OCI-LY1 (cell line): Measurements from ENCODE around the gene SAMD8.
"Not testable (repeated sequence)": the region's sequence is repeated elsewhere in the genome, so short reads cannot be mapped to it uniquely, and the experiment has no call there.

Experiments used
- H2AFZ ChIP-seq: fragments of 200-600 bp; sonication (generic), shearing (Covaris generic); 2 replicates; pipeline ENCODE4 v1.6.0; 2014; ENCODE audit warnings: antibody characterized with exemption, mild to moderate bottlenecking, low read length
- H3F3A ChIP-seq: fragments of 200-600 bp; sonication (generic), shearing (Covaris generic); 2 replicates; pipeline ENCODE4 v1.6.0; 2014; ENCODE audit warnings: mild to moderate bottlenecking, antibody characterized with exemption, low read length, moderate library complexity; ENCODE audit not compliant: insufficient read depth
- H3K27ac ChIP-seq: fragments of 200-600 bp; sonication (generic); 2 replicates; pipeline ENCODE4 v1.5.1; 2014; ENCODE audit warnings: low read length, mixed run types, mild to moderate bottlenecking, low read depth; ENCODE audit not compliant: poor library complexity, severe bottlenecking
- H3K27me3 ChIP-seq: fragments of 200-600 bp; sonication (generic); 2 replicates; pipeline ENCODE4 v1.6.0; 2014; ENCODE audit warnings: antibody characterized with exemption, mild to moderate bottlenecking, low read length, moderate library complexity; ENCODE audit not compliant: insufficient read depth
- H3K36me3 ChIP-seq: fragments of 200-600 bp; sonication (generic); 2 replicates; pipeline ENCODE4 v1.6.1; 2014; ENCODE audit warnings: mild to moderate bottlenecking, antibody characterized with exemption, low read length, moderate library complexity, mixed read lengths; ENCODE audit not compliant: insufficient read depth
- H3K4me1 ChIP-seq: fragments of 200-600 bp; sonication (generic); 2 replicates; pipeline ENCODE4 v1.5.1; 2014; ENCODE audit warnings: mild to moderate bottlenecking, low read length, moderate library complexity; ENCODE audit not compliant: insufficient read depth, severe bottlenecking
- H3K4me2 ChIP-seq: fragments of 200-600 bp; sonication (generic), shearing (Covaris generic); 2 replicates; pipeline ENCODE4 v1.6.1; 2014; ENCODE audit warnings: low read length
- H3K4me3 ChIP-seq: fragments of 200-600 bp; sonication (generic); 2 replicates; pipeline ENCODE4 v1.5.1; 2014; ENCODE audit warnings: low read length, low read depth, mild to moderate bottlenecking, mixed read lengths; ENCODE audit not compliant: poor library complexity, severe bottlenecking
- H3K79me2 ChIP-seq: fragments of 200-600 bp; shearing (Covaris generic); 2 replicates; pipeline ENCODE4 v1.6.1; 2016; ENCODE audit warnings: mixed run types, low read length, mixed read lengths; ENCODE audit not compliant: insufficient read depth
- H3K9ac ChIP-seq: fragments of 200-600 bp; sonication (generic), shearing (Covaris generic); 2 replicates; pipeline ENCODE4 v1.6.1; 2014; ENCODE audit warnings: mild to moderate bottlenecking, low read length, mixed read lengths
- H3K9me2 ChIP-seq: fragments of 200-600 bp; sonication (generic), shearing (Covaris generic); 2 replicates; pipeline ENCODE4 v1.6.1; 2014; ENCODE audit warnings: low read depth, mild to moderate bottlenecking, low read length, mixed read lengths
- H3K9me3 ChIP-seq: fragments of 200-600 bp; shearing (Covaris generic); 2 replicates; pipeline ENCODE4 v1.6.1; 2014; ENCODE audit warnings: low read length, mixed read lengths
- H4K20me1 ChIP-seq: fragments of 200-600 bp; sonication (generic), shearing (Covaris generic); 2 replicates; pipeline ENCODE4 v1.6.0; 2016; ENCODE audit warnings: mild to moderate bottlenecking, low read length; ENCODE audit not compliant: insufficient read depth
- EZH2 ChIP-seq: fragments of 200-600 bp; sonication (generic), shearing (Covaris generic); IDR thresholded peaks from 2 replicates; pipeline ENCODE4 v1.8.0; 2017; ENCODE audit warnings: borderline replicate concordance, mixed run types, mild to moderate bottlenecking, antibody characterized with exemption, low read length, moderate library complexity, mixed read lengths
- TF ChIP-seq, protein P1 (sequence below): fragments of 200-600 bp; sonication (generic), shearing (Covaris generic); IDR thresholded peaks from 2 replicates; pipeline ENCODE4 v1.5.1; 2017; ENCODE audit warnings: mild to moderate bottlenecking, antibody characterized with exemption, low read length, moderate library complexity, mixed read lengths

Gene SAMD8

DNA sequence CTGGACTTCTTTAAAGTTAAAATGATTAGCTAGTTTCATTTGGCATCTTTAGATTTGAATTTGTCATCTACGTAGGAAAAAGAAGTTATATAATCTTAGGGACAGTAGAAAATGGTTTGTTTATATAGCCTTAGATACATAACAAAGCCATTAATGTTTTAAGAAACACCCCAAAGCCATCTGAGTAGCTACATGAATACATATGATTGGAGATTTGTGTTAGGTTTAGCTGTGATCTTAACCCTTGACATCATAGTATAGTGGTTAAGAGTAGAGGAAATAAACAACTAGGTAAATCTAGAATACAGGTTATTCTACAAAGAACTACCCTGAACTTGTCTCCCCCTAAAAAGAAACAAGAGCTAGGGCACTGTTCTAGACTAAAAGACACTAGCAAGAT lies 18.1 kb downstream of the SAMD8 start:
- Histone ChIP-seq H3K4me1 (peaks cover 50% of the 10 kb centered on the region), H3K4me3 (no peak overlapping the region), H3F3A (no peaks in the 10 kb centered on the region), H3K9me3 (no peaks in the 10 kb centered on the region), H3K4me2 (peak overlapping the region; percentile 20; the same call in 1 of the 2 replicates), H4K20me1 (no peaks in the 10 kb centered on the region), H3K79me2 (peaks cover 31% of the 10 kb centered on the region), H3K9me2 (no peaks in the 10 kb centered on the region), H3K27ac (peak overlapping the region; percentile 78), H2AFZ (no peak overlapping the region), H3K27me3 (no peaks in the 10 kb centered on the region), H3K9ac (no peak overlapping the region), H3K36me3 (peaks cover 17% of the 10 kb centered on the region)
- TF ChIP-seq EZH2 = no peak
- TF ChIP-seq, protein P1, sequence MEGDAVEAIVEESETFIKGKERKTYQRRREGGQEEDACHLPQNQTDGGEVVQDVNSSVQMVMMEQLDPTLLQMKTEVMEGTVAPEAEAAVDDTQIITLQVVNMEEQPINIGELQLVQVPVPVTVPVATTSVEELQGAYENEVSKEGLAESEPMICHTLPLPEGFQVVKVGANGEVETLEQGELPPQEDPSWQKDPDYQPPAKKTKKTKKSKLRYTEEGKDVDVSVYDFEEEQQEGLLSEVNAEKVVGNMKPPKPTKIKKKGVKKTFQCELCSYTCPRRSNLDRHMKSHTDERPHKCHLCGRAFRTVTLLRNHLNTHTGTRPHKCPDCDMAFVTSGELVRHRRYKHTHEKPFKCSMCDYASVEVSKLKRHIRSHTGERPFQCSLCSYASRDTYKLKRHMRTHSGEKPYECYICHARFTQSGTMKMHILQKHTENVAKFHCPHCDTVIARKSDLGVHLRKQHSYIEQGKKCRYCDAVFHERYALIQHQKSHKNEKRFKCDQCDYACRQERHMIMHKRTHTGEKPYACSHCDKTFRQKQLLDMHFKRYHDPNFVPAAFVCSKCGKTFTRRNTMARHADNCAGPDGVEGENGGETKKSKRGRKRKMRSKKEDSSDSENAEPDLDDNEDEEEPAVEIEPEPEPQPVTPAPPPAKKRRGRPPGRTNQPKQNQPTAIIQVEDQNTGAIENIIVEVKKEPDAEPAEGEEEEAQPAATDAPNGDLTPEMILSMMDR = no peak

GRCh38 chr10:75133701-75134100 lies 22.2 kb downstream of the SAMD8 start:
- H3K4me3 ChIP-seq, H3K9ac ChIP-seq, H3K27ac ChIP-seq, H2AFZ ChIP-seq, H3K4me2 ChIP-seq, H3K36me3 ChIP-seq, H3K9me3 ChIP-seq, H3K27me3 ChIP-seq, H3K9me2 ChIP-seq, H3F3A ChIP-seq, H4K20me1 ChIP-seq: not testable (repeated sequence)
- Histone ChIP-seq H3K79me2 (peaks cover 27% of the 10 kb centered on the region; the same call in 1 of the 2 replicates), H3K4me1 (peaks cover 37% of the 10 kb centered on the region)

DNA sequence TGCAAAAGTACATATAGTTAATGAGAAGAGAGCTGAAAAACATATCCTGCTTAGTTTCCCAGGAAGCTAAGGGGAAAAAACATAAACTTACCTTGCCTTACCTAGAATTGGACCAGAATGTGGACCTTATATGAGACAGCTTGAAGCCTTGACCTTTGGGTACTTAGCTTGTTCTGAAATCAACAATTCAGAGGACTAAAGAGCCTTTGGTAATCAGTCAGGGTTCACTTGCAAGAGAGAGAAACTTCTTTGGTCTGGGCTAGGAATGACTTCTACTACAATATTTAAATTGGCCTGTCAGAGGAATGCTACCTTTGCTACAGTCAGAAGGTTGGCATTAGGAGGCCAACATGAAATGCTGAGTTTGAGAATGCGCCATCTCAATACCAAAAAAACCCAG lies 24.9 kb downstream of the SAMD8 start:
- H3K9me2 ChIP-seq = no peaks in the 10 kb centered on the region
- 0 out of 2 replicates have a peak, but pooled peaks cover 3% of the 10 kb centered on the region for H4K20me1 ChIP-seq
- TF ChIP-seq, protein P1 = no peak
- no peak for TF ChIP-seq EZH2
- no peak overlapping the region for H3K9ac ChIP-seq
- no peaks in the 10 kb centered on the region for H3K27me3 ChIP-seq
- H3K36me3 ChIP-seq = peaks cover 9% of the 10 kb centered on the region; the same call in 1 of the 2 replicates
- H3K9me3 ChIP-seq = no peaks in the 10 kb centered on the region
- H3K27ac ChIP-seq = peak overlapping the region; percentile 4
- H3K4me2 ChIP-seq = no peak overlapping the region
- peaks cover 37% of the 10 kb centered on the region for H3K79me2 ChIP-seq
- H2AFZ ChIP-seq = no peak overlapping the region
- no peaks in the 10 kb centered on the region for H3F3A ChIP-seq
- no peak overlapping the region for H3K4me3 ChIP-seq
- H3K4me1 ChIP-seq = peaks cover 12% of the 10 kb centered on the region
